Lung (tissue), 12 donors: ENCODE measurements around the gene NET1. TPM values are rescaled to one million over a fixed set of nuclear protein-coding genes. Genes with fewer than 3 reads are reported as not detected.

Experiments
- ATAC-seq: fragments of 200-7000 bp; cut with Tn5 transposase; one replicate; pipeline ENCODE4 v1.9.1; 2020; ENCODE audit warnings: moderate number of reproducible peaks; ENCODE audit not compliant: insufficient read depth, low FRiP score
- DNase-seq, 3 donors: peaks; one replicate each; pipeline ENCODE4 v3.0.0-alpha.2; 2013 to 2017
- H3K27ac ChIP-seq, 2 donors: one replicate each; pipeline ENCODE4 v1.5.1; 2013; ENCODE audit warnings: mild to moderate bottlenecking in 2 of 2, moderate library complexity in 2 of 2, control low read depth in 1 of 2, inconsistent platforms in 1 of 2, low read depth in 1 of 2, low read length in 1 of 2
- H3K27me3 ChIP-seq, 3 donors: one replicate each; pipeline ENCODE4 v1.5.1; 2013; ENCODE audit warnings: low read length in 2 of 3; ENCODE audit not compliant: control insufficient read depth in 3 of 3, insufficient read depth in 3 of 3
- H3K36me3 ChIP-seq, 4 donors: one replicate each; pipeline ENCODE4 v1.5.1; 2013; ENCODE audit warnings: low read length in 4 of 4, mild to moderate bottlenecking in 1 of 4, moderate library complexity in 1 of 4; ENCODE audit not compliant: control insufficient read depth in 4 of 4, insufficient read depth in 4 of 4
- H3K4me1 ChIP-seq, 5 donors: one replicate each; pipeline ENCODE4 v1.5.1; 2013; ENCODE audit warnings: low read length in 5 of 5, mild to moderate bottlenecking in 2 of 5, moderate library complexity in 1 of 5; ENCODE audit not compliant: control insufficient read depth in 5 of 5, insufficient read depth in 5 of 5
- H3K4me3 ChIP-seq: one replicate; pipeline ENCODE4 v1.5.1; 2013; ENCODE audit warnings: mild to moderate bottlenecking, control low read depth, moderate library complexity
- H3K9ac ChIP-seq, 2 donors: one replicate each; pipeline ENCODE4 v1.5.1; 2013; ENCODE audit warnings: low read length in 2 of 2, control low read depth in 1 of 2; ENCODE audit not compliant: insufficient read depth in 1 of 2
- H3K9me3 ChIP-seq, 4 donors: one replicate each; pipeline ENCODE4 v1.5.1; 2013; ENCODE audit warnings: low read length in 3 of 4, mild to moderate bottlenecking in 1 of 4, moderate library complexity in 1 of 4; ENCODE audit not compliant: control insufficient read depth in 4 of 4, insufficient read depth in 3 of 4
- CTCF ChIP-seq: IDR thresholded peaks from 2 replicates; pipeline ENCODE4 v1.5.1; 2012; ENCODE audit warnings: mild to moderate bottlenecking; ENCODE audit errors: control extremely low read depth, extremely low read depth
- WGBS, 2 donors: extraction: QIAGEN DNeasy Blood & Tissue Kit; methylation state at CpG; one replicate each; pipeline ENCODE4 v1.1.7; 2013; 5-methylcytosine and 5-hydroxymethylcytosine counted together
- polyA plus RNA-seq, 2 donors: library from polyadenylated mRNA; stranded (reverse); fragments of 200-250 nt; gene quantifications; one replicate each; pipeline ENCODE4 v1.2.1, GENCODE V29; 2013
- total RNA-seq, 2 donors: library from RNA; depleted of rRNA in 1 of 2; stranded (reverse); fragments of >200 nt in 1 of 2; gene quantifications; one replicate each; pipeline ENCODE4 v1.2.1, GENCODE V29; 2014 to 2021
- donor health status: control.
- donor health status: control.
- donor health status: Bipolar disorder and iron deficiency.
- donor health status: healthy.
- donor health status: DM: yes; HTN: yes; CAD: no.

The NET1 gene
- total and polyA plus RNA-seq, 4 donors, result 17.4 to 98.7 (median 35.9) TPM

- WGBS, 2 donors, result 84 to 91% methylated on average over 6 of the region's 6 CpGs
- H3K4me3 ChIP-seq, result no peak overlapping the region
- H3K9ac ChIP-seq, result no peak overlapping the region
- no peak overlapping the region for H3K27ac ChIP-seq
- peaks cover 0 to 14% (median 0%) of the 10 kb centered on the region in 5 donors for H3K4me1 ChIP-seq
- no peaks in the 10 kb centered on the region for H3K27me3 ChIP-seq
- peak; percentile 36 to 66 (median 41) for DNase-seq
- peaks cover 0 to 3% (median 1%) of the 10 kb centered on the region in 4 donors for H3K9me3 ChIP-seq
- no peaks in the 10 kb centered on the region for H3K36me3 ChIP-seq
- no peak for TF ChIP-seq CTCF
- ATAC-seq, result no peak
These were observed 55.4 kb downstream of the NET1 start for GRCh38 chr10:5467634-5468255.

- peaks cover 0 to 14% (median 0%) of the 10 kb centered on the region in 5 donors for H3K4me1 ChIP-seq
- H3K27me3 ChIP-seq, result no peaks in the 10 kb centered on the region
- peaks cover 0 to 3% (median 1%) of the 10 kb centered on the region in 4 donors for H3K9me3 ChIP-seq
- no peak overlapping the region for H3K9ac ChIP-seq
- TF ChIP-seq CTCF, result no peak
- ATAC-seq, result no peak
- H3K27ac ChIP-seq, result no peak overlapping the region
- no peaks in the 10 kb centered on the region for H3K36me3 ChIP-seq
- 94 to 97% methylated on average over 8 of the region's 8 CpGs for WGBS, 2 donors
- no peak for DNase-seq
- no peak overlapping the region for H3K4me3 ChIP-seq
These were observed 56.1 kb downstream of the NET1 start for GRCh38 chr10:5468262-5469106.

- Histone ChIP-seq H3K27me3 (no peaks in the 10 kb centered on the region), H3K27ac (no peak overlapping the region), H3K4me3 (no peak overlapping the region), H3K36me3 (no peaks in the 10 kb centered on the region), H3K9me3 (peaks cover 0 to 3% (median 1%) of the 10 kb centered on the region in 4 donors), H3K9ac (no peak overlapping the region), H3K4me1 (peaks cover 0 to 14% (median 0%) of the 10 kb centered on the region in 5 donors)
- 91% methylated on average over 15 of the region's 15 CpGs for WGBS, 2 donors
- DNase-seq (no peak), ATAC-seq (no peak)
- no peak for TF ChIP-seq CTCF
These were observed 57.1 kb downstream of the NET1 start for GRCh38 chr10:5469353-5470061.
